Tibial artery (tissue), 4 donors: ENCODE results near the gene FBN1.

Experiments
- DNase-seq, 2 donors: peaks; one replicate each; pipeline ENCODE4 v3.0.0-alpha.2; 2019
- H3K27ac ChIP-seq, 2 donors: fragments of 200-600 bp; sonication (generic) in 1 of 2; 1 replicate in 1 of 2; 2 replicates in 1 of 2; pipeline ENCODE4 v1.5.1; 2018 to 2019; ENCODE audit warnings: mild to moderate bottlenecking in 1 of 2
- H3K27me3 ChIP-seq, 2 donors: fragments of 200-600 bp; sonication (generic) in 1 of 2; one replicate each; pipeline versions ENCODE4 v1.5.1 to v1.6.0; 2016 to 2019
- H3K36me3 ChIP-seq, 3 donors: fragments of 200-600 bp; sonication (generic) in 2 of 3; one replicate each; pipeline ENCODE4 v1.5.1; 2016 to 2019; ENCODE audit warnings: mild to moderate bottlenecking in 2 of 3
- H3K4me1 ChIP-seq, 4 donors: fragments of 200-600 bp; sonication (generic) in 2 of 4; 1 replicate in 3 of 4; 2 replicates in 1 of 4; pipeline ENCODE4 v1.5.1; 2016 to 2019
- H3K4me3 ChIP-seq, 2 donors: fragments of 200-600 bp; sonication (generic) in 1 of 2; 1 replicate in 1 of 2; 2 replicates in 1 of 2; pipeline ENCODE4 v1.5.1; 2018 to 2019; ENCODE audit warnings: mild to moderate bottlenecking in 2 of 2
- H3K9me3 ChIP-seq, 3 donors: fragments of 200-600 bp; sonication (generic) in 1 of 3; one replicate each; pipeline ENCODE4 v1.5.1; 2016 to 2019
- CTCF ChIP-seq, 2 experiments: fragments of 200-600 bp in 1 of 2; fragments of 450-650 bp in 1 of 2; IDR thresholded peaks; one replicate each; pipeline ENCODE4 v1.5.1; 2017 to 2019; ENCODE audit warnings: antibody characterized with exemption in 2 of 2, mild to moderate bottlenecking in 1 of 2, moderate library complexity in 1 of 2
- intact Hi-C: fragments of 100-400 bp; cut with DNase I; formaldehyde crosslinking; loops from one replicate; pipeline ENCODE4 v1.15.0; 2023; ENCODE audit warnings: low total_unique reads

FBN1 gene

DNA sequence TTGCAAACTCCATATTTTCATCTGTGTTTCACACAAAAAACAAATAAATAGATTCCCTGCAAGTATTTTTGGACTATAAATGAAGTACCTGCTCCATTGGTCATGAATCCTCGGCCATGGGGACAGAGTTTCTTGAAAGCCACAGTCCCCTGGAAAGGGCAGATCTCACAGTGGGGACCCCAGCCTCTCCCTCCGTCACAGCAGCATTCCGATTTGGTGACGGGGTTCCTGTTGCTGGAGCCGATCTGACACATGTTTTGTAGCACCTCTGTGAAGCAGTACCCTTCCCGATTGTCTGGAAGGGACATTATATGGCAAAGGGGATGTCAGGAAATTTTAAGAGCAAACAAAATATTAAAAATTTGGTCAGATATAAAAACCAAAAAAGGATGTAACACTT, 218.0 kb downstream of the FBN1 start:
- peaks cover 52 to 78% (median 72%) of the 10 kb centered on the region in 3 donors for H3K36me3 ChIP-seq
- no peaks in the 10 kb centered on the region for H3K9me3 ChIP-seq
- DNase-seq, result no peak
- peak overlapping the region in 1 of 2 donors; percentile 8 for H3K27ac ChIP-seq
- intact Hi-C loops, result no loop called here
- no peaks in the 10 kb centered on the region for H3K27me3 ChIP-seq
- no peaks in the 10 kb centered on the region for H3K4me1 ChIP-seq
- no peak for TF ChIP-seq CTCF (IDR thresholded peaks at IDR 0.05)
- no peak overlapping the region for H3K4me3 ChIP-seq

GRCh38 chr15:48426941-48427340, 218.6 kb downstream of the FBN1 start:
- no peak for TF ChIP-seq CTCF (IDR thresholded peaks at IDR 0.05)
- intact Hi-C loops, result no loop called here
- Histone ChIP-seq H3K4me3 (no peak overlapping the region), H3K36me3 (peaks cover 46 to 74% (median 69%) of the 10 kb centered on the region in 3 donors), H3K9me3 (no peaks in the 10 kb centered on the region), H3K27ac (no peak overlapping the region), H3K27me3 (no peaks in the 10 kb centered on the region), H3K4me1 (no peaks in the 10 kb centered on the region)
- DNase-seq, result no peak

- H3K4me3 ChIP-seq, result no peak overlapping the region
- H3K27me3 ChIP-seq, result no peaks in the 10 kb centered on the region
- peaks cover 46 to 74% (median 69%) of the 10 kb centered on the region in 3 donors for H3K36me3 ChIP-seq
- H3K27ac ChIP-seq, result no peak overlapping the region
- H3K4me1 ChIP-seq, result no peaks in the 10 kb centered on the region
- TF ChIP-seq CTCF (IDR thresholded peaks at IDR 0.05), result no peak
- intact Hi-C loops, result no loop called here
- DNase-seq, result no peak
- H3K9me3 ChIP-seq, result no peaks in the 10 kb centered on the region
Measured at GRCh38 chr15:48426044-48426443, 219.5 kb downstream of the FBN1 start.

- intact Hi-C loops, result no loop called here
- Histone ChIP-seq H3K36me3 (peaks cover 44 to 75% (median 71%) of the 10 kb centered on the region in 3 donors), H3K4me3 (no peak overlapping the region), H3K27ac (no peak overlapping the region), H3K4me1 (peaks cover 0 to 7% (median 0%) of the 10 kb centered on the region in 4 donors), H3K9me3 (no peaks in the 10 kb centered on the region), H3K27me3 (no peaks in the 10 kb centered on the region)
- TF ChIP-seq CTCF (IDR thresholded peaks at IDR 0.05), result no peak
- DNase-seq, result no peak
Measured at GRCh38 chr15:48425051-48425450, 220.5 kb downstream of the FBN1 start.

GRCh38 chr15:48423896-48424475, 221.5 kb downstream of the FBN1 start:
- H3K4me3 ChIP-seq, result no peak overlapping the region
- no peak for DNase-seq
- peaks cover 0 to 12% (median 0%) of the 10 kb centered on the region in 4 donors for H3K4me1 ChIP-seq
- intact Hi-C loops, result no loop called here
- H3K27ac ChIP-seq, result no peak overlapping the region
- no peaks in the 10 kb centered on the region for H3K9me3 ChIP-seq
- TF ChIP-seq CTCF (IDR thresholded peaks at IDR 0.05), result no peak
- H3K27me3 ChIP-seq, result no peaks in the 10 kb centered on the region
- peaks cover 44 to 75% (median 72%) of the 10 kb centered on the region in 3 donors for H3K36me3 ChIP-seq

DNA sequence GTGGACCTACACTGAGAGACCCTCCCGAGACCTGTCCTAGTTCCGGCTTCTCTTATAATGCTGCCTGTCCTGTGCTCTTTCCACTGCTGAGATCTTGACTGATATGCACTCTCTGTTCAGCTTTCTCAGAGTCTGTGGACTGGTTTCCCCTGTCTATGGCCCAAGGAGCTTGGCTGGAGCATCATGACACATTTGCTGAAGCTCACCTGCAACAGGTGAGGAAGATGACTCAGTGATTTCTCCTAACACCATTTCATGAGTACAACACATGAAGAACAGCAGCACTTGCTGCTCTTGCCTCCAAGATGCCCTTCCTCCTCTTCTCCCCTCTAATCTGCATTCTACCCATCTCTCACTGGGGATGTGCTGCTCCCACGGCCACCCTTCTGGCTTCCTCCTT, 222.2 kb downstream of the FBN1 start:
- Histone ChIP-seq H3K27me3 (no peaks in the 10 kb centered on the region), H3K27ac (no peak overlapping the region), H3K36me3 (peaks cover 44 to 79% (median 71%) of the 10 kb centered on the region in 3 donors), H3K4me3 (no peak overlapping the region), H3K4me1 (peaks cover 0 to 19% (median 0%) of the 10 kb centered on the region in 4 donors), H3K9me3 (no peaks in the 10 kb centered on the region)
- DNase-seq, result no peak
- intact Hi-C loops, result no loop called here
- TF ChIP-seq CTCF (IDR thresholded peaks at IDR 0.05), result no peak
